Kidney tubule cell (primary cell): ENCODE measurements around the gene HADHA.
"Not testable (repeated sequence)": the region's sequence is repeated elsewhere in the genome, so short reads cannot be mapped to it uniquely, and the experiment has no call there.

Experiments
- DNase-seq: peaks from one replicate; pipeline ENCODE4 v3.0.0-alpha.2; 2018; ENCODE audit warnings: low spot score

HADHA gene

DNA sequence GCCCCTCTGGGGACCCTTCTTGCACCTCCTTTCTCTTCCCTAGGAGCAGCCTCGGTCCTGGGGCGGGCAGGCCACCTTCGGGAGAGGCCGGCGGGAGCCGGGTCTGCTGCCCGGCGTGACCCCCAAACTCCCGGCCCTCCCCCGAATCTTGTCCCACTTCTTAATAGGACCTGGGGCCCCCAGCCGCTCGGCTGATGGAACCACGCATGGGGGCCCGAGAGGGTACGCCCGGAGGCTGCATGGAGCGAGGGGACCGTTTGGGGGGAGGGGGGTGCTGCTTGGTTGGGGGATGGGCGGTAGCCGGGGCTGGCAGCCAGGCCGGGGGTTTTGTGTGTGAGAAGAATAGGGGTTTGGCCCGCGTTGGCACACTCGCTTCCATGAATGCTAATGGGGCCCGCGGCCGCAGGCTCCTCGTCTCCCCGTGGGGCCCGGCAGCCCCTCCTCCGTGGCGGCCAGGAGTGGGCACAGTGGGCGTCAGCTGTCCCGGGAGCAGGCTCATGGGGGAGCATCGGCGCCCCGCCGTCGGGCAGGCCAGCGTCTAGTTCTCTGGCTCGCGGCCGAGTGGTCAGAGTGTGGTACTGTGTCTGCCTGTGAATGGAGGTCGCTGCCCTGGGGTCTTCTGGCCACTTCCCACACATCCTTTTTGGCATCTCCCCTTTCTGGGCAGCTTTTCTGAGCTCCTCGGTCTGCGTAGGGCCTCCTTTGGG is 70.5 kb downstream of the HADHA start:
- no peak for DNase-seq

DNA sequence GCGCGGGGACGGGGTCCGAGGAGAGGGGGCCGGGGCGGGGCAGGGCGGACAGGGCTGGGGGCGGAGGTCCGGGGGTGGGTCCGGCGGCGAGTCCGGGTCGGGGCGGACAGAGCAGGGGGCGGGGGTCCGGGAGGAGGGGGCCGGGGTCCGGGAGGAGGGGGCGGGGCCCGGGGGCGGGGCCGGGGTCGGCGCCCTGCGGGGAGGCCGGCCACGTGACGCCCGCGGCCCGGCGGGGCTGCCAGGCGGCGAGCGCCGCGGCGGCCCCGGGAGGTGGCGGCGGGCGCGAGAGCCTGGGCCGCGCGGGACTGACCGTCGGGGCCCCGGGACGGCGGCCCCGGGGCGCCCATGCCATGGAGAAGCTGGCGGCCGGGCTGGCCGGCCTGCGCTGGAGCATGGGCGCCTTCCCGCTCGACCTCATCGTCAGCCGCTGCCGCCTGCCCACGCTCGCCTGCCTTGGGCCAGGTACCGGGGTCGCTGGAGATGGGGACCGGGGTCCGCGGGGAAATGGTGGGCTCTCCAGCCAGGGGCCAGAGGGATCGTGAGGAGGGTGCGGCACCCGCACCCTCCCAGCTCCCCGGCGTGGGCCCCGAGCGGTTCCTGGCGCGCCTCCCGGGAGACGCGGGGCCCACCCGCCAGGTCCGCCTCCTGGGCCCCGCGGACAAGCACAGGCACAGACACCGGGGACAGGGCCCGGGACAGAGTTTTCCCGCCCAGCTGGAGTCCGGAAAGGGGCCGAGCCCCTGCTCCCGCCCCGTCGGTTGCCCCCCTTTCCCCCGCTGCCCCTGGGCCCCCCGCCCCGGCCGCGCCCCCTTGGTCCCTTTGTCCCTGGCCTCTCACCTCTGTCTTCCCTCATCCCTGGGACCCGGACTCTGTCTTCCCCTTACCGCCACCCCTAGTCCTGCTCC is 71.3 kb downstream of the HADHA start, which contains the start of gene GAREM2:
GAREM2 (plus strand) TSS at position 218 of the 905 bp plus-strand sequence; CDS start at position 351, 133 bp downstream.
- no peak for DNase-seq

DNA sequence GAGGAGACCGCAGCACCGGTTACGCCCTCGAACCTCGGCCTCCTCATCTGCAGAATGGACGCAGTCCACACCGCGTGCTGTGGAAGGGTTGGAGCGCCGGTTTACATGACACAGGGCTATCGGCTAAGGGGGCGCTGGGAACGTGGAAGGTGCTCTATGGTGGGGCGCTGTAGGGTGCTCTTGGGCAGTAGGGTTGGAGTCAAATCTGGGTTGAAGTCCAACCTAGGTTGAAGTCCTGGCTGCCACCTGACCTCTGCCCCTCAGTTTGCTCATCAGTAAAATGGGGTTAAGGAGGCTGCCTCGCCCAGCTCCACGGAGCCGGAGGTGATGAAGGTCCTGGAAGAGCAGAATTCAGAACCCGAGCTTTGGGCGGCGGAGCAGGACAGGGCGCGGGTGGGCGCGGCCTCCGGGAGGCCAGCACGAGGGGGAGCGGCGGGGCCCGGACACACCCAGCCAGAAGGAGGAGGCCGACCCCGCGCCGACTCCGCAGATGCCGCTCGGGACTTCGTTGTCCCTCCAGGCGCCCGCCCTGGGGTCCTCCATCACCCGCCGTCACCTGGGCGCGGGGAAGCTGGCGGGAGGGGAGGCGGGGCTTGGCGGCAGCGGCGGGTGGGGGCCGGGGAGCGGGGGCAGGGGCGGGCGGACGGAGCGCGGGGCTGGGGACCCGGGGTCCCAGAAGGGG is 72.1 kb downstream of the HADHA start:
- DNase-seq: no peak

DNA sequence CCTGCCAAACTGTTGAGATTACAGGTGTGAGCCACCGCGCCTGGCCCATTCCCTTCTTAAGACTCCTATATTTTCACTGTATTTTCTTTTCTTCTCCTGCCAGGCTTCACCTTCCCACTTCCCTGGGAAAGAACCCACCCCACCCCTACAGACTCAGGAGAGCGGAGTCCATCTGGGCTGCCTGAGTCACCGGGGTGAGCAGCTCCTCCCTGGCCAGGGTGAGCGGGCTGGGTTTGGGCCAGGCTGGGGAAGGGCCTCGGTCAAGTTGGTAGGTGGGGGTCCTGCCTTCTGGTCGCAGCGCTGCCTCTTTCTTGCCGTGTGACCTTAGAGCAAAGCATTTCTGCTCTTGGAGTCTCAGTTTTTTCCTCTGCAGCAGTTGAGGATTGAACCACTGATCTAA is 73.6 kb downstream of the HADHA start:
- no peak for DNase-seq

DNA sequence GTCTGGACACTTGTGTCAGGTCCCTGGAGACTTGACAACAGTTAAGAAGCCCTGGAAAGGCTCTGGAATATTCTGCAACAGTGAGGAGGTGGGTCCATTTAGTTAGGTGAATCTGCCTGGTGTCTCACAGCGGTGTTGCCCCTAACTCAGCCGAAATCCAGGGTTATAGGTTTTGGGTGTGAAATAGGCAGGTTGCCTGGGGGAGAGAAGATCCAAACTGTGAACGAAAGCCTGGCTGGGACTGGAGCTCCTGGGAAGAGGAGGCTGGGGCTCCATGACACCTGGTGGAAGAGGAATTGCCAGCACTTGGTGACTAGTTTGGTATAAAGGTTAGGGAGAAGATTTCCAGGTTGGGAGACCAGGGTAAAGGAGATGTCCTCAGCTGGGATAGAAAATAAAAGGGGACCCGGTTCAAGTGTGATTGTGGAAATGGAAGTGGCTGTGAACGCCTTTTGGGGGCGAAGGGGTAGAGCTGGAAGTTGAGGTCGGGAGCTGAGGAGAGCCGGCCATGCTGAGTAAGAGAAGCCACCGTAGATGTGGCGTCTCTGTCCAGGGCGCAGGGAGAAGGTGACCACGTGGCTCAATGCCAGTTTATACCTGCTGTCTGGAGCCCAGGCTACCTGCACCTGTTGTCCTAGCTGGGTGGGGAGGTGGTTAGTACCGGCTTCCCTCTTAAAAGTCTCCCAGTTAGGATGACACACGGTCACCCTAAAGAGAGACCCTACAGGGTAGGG is 74.6 kb downstream of the HADHA start:
- DNase-seq: no peak

DNA sequence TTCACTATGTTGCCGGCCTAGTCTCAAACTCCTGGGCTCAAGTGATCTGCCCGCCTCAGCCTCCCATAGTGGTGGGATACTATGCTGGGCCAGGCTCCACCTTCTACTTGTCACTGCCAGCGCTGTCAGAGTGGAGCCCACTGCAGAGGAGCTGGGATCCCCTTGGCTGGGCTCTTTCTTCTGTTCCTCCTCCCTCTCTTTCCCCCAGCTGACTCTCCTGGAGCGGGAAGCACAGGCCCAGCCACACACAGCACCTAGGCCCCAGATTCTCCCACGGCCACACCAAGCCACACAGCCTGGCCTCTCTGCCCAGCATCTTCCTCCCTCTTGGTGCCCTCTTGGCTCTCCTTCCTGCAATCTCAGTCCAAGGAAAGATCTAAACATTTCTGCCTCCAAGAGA is 75.2 kb downstream of the HADHA start:
- DNase-seq: no peak

DNA sequence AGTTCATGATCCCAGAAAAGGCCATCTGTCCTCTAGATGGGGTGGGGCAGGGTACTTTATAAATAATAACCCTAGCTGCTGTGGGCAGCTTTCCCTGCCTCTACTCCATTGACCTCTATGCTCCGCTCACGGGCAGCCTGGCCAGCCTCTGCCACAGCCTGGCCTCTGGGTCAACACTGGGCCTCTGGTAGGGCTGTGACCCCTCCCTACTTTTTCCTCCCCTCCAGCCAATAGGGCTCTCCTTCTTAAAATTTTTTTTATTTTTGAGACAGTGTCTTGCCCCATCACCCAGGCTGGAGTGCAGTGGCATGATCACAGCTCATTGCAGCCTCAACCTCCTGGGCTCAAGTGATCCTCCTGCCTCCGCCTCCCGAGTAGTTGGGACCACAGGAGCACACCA is 75.6 kb downstream of the HADHA start:
- no peak for DNase-seq

DNA sequence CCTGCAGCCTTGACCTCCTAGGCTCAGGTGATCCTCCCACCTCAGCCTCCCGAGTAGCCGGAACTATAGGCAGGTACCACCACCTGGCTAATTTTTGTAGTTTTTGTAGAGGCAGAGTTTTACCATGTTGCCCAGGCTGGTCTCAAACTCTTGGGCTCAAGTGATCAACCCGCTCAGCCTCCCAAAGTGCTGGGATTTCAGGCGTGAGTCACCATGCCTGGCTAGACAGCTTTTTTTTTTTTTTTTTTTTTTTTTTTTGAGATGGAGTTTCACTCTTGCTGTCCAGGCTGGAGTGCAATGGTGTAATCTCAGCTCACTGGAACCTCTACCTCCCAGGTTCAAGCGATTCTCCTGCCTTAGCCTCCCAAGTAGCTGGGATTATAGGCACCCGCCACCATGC is 77.9 kb downstream of the HADHA start:
- not testable (repeated sequence) for DNase-seq

DNA sequence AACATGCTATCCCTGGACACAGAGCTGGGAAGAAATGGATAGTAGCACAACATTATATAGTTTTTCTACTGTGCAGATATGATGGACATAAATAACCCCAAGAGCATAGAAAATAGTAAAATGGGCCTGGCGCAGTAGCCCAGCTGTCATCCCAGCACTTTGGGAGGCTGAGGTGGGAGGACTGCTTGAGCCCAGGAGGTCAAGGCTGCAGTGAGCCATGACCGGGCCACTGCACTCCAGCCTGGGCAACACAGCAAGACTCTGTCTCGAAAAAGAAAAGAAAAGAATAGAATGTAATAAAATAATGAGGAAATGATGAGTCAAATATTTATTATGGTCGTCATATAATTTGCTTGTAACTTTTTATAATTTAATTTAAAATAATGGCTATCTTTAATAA is 79.0 kb downstream of the HADHA start:
- DNase-seq: no peak

DNA sequence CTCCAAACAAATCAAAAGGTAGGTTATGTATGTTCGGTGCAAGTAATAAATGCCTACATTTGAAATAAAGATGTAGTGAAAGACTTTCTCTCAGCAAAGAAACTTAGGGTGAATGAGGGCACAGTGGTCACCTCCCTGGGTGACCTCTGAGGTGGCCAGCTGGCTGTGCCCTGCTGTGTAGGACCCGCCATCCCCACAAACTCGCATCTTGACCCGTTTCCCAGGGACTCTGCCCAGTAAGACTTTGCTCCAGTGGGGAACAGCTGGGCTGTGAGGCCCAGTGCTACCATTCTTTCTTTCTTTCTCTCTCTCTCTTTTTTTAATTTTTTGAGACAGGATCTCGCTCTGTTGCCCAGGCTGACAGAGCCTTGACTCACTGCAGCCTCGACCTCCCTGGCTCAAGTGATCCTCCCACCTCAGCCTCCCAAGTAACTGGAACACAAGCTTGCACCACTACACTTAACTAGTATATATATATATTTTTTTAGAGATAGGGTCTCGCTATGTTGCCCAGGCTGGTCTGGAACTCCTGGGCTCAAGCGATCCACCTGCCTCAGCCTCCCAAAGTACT is 79.7 kb downstream of the HADHA start:
- DNase-seq: no peak

DNA sequence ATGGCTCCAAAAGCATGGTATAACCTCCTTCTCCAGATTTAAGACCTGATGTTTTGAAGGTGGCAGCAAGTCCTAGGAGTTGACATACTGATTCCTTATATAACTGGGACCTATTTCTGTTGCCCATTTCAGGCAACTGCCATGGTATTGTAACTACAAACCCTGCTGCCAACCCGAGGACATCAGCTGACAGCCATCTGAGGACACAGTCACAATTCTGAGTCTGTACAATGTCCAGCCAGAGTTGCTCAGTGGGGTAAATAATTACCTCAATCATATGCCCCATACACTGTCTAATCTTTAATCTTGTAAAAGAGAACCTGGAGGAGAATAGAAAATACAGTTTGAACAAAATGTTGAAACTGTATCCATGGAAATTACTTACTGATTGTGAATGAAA is 80.2 kb downstream of the HADHA start:
- DNase-seq: no peak

DNA sequence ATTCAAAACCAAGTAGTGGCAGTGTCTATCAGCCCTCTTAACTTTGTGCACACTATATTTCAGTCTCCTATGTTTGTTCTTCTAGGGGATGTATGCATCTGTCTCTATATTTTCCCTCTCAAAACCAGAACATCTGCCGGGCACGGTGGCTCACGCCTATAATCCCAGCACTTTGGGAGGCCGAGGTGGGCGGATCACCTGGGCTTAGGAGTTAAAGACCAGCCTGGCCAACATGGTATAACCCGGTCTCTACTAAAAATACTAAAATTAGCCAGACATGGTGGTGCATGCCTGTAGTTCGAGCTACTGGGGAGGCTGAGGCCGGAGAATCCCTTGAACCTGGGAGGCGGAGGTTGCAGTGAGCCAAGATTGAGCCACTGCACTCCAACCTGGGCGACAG is 81.5 kb downstream of the HADHA start:
- DNase-seq: no peak

DNA sequence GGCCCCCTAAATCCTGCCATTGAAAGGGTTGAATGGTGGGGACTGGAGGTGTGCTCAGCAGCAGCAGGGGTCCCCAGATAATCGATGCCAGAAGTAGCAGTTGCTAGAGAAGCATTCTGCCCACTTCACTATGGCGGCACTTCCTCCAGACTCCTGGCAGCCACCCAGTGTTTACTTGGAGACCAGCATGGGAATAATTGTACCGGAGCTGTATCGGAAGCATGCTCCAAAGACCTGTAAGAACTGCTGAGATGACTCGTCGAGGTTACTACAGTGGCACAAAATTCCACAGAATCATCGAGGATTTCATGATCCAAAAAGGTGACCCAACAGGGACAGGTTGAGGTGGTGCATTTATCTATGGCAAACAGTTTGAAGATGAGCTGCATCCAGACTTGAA is 82.5 kb downstream of the HADHA start:
- DNase-seq: no peak

DNA sequence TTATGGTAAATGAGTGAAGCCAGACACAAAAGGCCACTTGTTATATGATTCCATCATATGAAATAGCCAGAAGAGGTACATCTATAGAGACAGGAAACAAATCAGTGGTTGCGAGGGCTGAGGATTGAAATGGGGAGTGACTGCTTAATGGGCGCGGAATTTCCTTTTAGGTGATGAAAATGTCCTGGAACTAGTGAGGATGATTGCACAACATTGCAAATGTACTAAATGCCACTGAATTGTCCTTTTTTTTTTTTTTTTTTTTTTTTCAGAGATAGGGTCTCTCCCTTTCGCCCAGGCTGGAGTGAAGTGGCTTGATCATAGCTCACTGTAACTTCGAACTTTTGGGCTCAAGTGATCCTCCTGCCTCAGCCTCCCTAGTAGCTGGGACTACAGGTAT is 86.9 kb downstream of the HADHA start:
- no peak for DNase-seq

DNA sequence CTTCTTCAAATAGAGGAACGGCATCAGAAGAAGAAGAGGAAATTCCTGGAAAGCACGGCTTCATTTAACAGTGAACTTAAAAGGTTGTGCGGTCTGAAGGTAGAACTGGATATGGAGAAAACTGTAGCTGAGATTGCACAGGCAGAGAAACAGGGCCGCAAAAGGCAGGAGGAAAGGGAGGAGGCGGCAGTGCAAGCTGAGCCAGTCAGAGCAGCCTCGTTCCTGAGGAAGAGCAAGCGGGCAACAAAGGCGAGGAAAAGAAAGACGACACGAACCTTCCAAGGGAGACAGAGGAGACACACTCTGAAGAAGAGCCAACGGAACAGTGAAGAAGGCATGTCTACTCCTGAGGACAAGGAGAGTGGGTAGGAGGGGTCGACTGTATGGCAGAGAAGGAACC is 94.2 kb downstream of the HADHA start:
- no peak for DNase-seq

DNA sequence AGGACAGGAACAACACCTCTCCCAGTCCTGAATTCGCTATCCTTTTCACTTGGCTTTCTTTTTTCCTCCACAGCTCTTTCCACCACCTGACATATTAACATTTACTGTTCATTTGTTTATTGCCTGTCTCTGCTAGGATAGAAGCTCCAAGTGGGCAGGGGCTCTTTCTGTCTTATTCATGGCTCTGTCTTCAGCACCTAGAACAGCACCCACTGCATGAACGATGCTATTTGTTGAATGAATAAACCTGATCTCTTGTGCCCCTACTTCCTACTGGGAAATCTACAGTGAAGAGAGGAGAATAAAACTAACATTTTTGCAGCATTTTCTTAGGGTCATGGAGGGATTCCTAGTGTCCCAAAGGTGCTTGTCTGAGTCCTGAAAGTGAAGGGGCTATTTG is 95.9 kb downstream of the HADHA start:
- no peak for DNase-seq

DNA sequence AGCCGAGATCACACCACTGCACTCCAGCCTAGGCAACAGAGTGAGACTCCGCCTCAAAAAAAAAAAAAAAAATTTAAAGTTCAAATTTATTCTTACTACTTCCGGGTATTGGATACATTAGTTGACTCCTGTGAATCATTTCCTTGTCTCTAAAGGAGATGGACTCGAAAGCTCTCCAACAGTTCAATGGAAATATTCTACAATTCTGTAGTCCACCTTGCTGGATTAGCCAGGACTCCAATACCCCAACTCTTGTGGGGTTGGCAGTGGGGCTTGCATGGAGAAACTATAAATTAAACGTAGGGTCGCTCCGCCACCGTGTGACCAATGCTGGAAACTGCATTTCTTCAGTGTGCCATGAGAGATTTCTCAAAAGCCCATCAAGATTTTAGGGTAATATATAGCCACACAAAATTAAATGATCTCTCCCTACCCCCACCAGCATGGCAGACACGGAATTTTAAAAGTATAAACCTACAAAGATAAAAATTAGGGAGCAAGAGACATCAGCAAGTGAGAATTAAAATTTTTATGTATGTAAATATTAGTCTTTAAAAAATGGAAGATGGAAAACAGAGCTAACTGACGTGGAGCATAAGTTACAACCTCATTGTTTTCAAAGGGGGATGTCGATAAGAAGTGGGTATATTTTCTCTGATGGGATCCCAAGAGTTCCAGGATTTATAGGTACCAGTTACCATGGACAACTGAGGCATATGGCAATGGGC is 99.3 kb downstream of the HADHA start:
- peak; percentile 66 for DNase-seq

DNA sequence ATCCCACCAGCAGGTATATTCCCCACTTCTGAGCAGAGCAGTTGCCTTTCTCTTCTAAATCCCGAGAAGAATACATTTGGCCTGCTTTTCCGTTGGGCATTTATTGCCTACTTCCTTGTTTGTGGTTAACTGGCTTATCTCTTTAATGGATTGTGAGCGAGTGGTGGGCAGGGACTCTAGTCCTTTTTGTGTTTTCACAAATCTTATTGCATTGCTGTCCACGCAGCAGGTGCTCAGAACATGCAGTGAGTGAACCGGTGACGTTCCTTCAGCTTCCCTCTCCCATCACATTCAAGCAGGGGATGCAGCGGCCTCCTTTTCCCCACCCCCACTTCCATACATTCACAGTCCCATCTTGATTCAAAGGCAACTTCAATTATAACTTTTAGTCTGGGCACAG is 100.4 kb downstream of the HADHA start:
- DNase-seq: peak; percentile 10

DNA sequence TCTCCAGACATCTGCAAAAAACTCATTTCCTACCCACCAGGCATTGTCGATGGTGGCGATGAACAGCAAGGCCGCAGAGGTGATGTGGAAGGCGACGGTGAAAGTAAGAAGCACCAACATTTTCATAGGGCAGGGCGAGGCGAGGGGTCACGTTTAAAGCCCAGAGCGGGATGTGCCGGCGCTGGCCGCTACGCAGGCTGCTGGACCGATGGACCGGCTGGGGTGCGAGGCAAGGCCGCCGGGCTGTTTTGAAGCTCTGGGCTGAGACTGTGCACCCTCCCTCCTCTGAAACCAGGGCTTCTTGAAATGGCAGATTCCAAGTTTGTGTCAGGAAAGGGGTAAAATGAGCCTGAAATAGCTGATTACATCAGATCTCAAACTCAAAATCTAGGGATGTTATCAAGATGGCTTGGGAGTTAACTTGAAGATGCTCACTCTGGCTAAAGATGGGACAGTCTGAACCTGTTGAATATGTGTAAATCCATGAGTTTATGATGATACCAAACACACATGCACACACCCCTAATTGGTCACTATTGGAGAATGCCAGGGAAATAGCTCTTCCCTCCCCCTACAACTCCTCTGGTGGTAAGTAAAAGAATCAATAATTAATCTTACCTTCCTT is 103.2 kb downstream of the HADHA start:
- peak; percentile 9 for DNase-seq
